Activated CD4-positive, alpha-beta T cell treated with anti-CD3 and anti-CD28 coated beads, Interleukin-2, amount 50 U/mL, for 16 hours (primary cell): ENCODE measurements around the gene CGN.

Experiments used
- DNase-seq: peaks from one replicate; pipeline ENCODE4 v3.0.0-alpha.2; 2020

CGN gene

GRCh38 chr1:151510957-151511635, at the start of gene CGN:
TSS of gene CGN (plus strand) at chr1:151511387. CDS start at chr1:151518520, 7,133 bp downstream.
- peak; percentile 86 for DNase-seq

DNA sequence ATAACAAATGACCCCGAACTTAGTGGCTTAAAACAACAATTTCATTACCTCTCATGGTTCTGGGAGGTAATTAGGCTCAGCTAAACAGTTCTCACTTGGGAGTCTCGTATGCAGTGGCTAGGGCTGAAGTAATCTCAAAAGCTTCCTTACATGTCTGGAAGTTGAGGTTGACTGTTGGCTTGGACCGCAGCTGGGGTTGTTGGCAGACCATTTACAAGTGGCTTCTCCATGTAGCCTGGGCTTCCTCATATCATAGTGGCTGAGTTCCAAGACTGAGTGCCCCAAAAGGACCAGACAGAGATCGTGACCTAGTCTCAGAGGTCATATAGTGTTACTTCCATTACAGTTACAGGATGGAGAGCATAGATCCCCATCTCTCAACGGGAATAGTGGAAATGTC, 49.5 kb upstream of the CGN start:
- no peak for DNase-seq

DNA sequence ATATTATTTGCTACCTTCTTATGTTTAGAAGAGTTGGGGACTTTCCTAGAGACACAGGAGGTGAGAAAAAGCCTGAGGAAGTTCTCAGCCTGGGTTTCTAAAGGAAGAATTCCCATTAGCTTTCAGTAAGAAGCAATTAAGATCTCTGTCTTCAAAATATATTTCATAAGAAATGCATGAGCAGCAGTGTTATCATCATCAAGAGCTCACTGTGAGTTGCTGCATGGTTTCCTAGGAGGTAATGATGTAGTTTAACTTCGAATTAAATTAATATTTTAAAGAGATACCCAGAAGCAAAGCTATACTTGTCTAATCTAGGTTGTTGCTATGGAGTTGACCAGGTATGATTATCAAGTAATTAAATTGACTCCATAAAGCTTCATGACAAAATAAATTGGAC, 46.2 kb upstream of the CGN start:
- DNase-seq: no peak

DNA sequence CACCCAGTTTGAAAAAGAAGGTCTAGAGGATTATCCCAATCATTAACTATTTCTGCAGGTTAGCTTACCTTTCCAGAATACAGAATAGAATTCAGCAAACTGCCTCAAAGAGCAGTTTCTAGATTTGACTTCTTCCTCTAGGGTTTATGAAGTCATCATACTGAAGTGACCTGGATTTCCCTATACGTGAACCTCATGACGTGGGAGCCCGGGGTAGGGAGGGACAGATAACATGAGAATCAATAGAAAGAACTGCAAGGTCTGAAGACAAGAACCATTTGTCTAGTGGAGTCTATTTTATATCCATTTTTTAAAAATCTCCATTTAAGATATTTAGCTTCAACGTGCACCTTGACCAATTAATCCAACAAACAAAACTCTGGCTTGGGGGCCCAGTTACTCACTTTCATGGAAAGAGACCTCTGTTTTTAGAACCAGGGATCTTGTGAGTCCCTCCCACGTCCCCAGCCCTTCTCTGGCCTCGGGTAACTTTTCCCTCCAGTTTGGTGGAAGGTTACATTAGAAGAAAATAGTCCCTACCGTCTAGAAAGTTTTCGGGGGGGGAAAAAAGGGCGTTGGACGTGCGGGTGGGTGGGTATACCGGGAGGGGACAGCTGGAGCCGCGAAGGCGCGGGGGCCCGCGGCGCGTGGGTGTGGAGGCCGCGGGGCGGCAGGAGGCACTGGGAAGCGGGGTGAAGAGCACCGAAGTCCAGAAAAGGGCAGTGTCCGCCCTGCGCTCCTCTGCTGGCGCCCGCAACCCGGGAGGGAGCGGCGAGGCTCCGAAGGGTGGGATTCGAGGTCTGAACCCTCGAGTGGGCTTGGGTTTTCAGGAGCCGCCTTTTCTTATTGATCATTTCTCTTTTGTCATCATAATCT, 38.1 kb upstream of the CGN start:
- DNase-seq: no peak

DNA sequence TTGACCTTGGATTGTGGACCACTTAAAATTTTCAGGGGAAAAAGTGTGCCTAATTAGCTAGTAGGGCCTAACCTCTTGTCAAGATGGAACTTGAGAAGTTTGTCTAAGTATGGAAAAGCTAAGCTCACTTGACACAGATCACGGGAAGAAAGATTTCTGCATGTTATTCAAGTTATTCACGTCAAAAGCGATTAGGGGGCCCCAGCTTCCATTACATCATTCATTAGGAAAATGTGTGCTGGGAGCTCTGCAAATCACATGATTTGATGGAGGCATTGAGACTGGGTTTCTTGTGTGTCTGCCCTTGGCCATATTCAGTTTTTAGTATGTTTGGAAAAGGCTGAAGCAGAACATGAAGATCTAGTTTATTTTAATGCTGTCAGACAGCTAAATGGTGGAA, 36.4 kb upstream of the CGN start:
- DNase-seq: no peak

- DNase-seq: peak; percentile 76
Measured at GRCh38 chr1:151475175-151475574, 36.0 kb upstream of the CGN start.

- no peak for DNase-seq
Measured at GRCh38 chr1:151476083-151476482, 35.1 kb upstream of the CGN start.

GRCh38 chr1:151477066-151477465, 34.1 kb upstream of the CGN start:
- DNase-seq: no peak

GRCh38 chr1:151478140-151478812, 32.9 kb upstream of the CGN start:
- DNase-seq: no peak

DNA sequence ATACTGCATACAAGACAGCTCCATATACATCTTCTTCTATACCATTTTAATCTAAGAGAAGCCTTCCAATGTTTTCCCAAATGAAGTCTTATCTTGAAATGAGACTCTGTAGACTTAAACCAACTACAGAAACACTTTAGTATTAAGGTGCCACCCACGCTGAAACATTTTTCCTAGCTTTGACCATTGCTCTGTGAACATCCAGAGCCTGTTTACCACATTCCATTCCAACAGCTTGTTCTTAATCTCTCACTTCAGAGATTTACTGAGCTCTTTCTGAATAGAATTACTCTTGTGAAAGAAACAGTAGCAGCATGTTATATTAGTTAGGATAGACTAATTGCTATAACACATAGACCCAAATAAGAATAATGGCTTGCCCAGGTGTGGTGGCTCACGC, 32.3 kb upstream of the CGN start:
- DNase-seq: no peak

DNA sequence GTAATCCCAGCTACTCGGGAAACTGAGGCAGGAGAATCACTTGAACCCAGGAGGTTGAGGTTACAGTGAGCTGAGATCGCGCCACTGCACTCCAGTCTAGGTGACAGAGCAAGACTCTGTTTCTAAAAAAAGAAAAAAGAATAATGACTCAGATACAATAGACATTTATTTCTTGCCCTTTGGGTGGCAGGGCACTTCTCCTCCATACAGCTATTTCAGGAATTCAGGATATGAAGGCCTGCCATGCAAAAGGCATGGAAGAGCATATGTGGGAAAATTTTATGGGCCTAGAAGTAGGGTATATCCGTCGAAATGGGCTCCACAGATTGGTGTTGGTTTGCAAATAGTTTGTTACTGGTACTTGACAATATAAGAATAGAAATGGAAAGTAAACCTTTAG, 31.7 kb upstream of the CGN start:
- DNase-seq: no peak

DNA sequence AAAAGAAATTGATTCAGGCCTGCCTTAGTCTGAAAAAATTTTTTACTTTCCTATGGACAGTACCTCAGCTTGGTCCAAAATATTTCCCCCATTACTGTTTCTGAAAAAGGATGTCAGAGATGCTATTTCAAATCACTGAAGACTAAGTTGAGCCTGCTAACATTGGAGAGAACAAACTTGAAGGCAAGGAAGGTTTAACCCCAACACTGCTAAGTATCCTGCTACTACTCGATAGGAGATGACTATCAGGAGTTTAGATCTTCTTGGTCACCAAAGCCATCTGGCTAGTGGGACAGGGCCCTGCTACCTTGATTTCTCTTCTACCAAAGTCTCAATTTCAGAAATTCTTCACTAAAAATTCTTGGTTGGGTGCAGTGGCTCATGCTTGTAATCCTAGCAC, 29.2 kb upstream of the CGN start:
- no peak for DNase-seq

GRCh38 chr1:151485685-151486255, 25.4 kb upstream of the CGN start:
- no peak for DNase-seq

GRCh38 chr1:151486557-151486956, 24.6 kb upstream of the CGN start:
- DNase-seq: no peak

DNA sequence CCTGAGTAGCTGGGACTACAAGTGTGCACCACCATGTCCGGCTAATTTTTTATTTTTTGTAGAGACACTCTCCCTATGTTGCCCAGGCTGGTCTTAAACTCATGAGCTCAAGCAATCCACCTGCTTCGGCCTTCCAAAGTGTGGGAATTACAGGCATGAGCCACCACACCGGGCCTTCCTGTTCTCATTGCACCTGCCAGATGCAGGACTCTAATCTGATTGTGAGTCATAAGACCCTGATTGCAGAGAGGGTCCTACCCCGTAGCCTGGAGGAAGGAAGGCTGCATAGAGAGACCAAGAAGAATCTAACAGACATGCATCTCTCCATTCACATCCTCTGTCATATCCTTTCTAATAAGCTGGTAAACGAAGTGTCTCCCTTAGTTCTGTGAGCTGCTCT, 19.5 kb upstream of the CGN start:
- no peak for DNase-seq

GRCh38 chr1:151492120-151492519, 19.1 kb upstream of the CGN start:
- DNase-seq: no peak

DNA sequence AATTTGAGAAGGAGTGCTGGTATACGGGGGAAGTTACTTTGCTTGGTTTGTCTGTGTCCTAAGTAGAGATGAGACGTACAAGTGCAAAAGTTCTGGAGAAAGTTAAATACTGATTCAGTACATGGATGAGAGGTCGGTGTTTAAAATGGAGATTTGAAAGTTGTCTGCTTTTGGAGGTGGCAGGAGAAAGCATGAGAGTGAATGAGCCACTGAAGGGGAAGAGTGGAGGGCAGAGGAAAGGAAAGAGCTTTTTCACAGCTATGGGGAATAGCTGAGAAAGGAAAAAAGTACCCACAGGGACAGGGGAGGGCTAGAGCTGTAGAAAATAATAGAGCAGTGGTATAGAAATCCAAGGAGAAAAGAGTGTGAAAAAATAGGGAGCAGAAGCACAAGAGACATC, 18.1 kb upstream of the CGN start:
- no peak for DNase-seq

GRCh38 chr1:151494741-151495281, 16.4 kb upstream of the CGN start:
- DNase-seq: peak; percentile 41

GRCh38 chr1:151495316-151495715, 15.9 kb upstream of the CGN start:
- no peak for DNase-seq

GRCh38 chr1:151499365-151499764, 11.8 kb upstream of the CGN start:
- no peak for DNase-seq

GRCh38 chr1:151499930-151500329, 11.3 kb upstream of the CGN start:
- no peak for DNase-seq

GRCh38 chr1:151501474-151501873, 9.7 kb upstream of the CGN start:
- DNase-seq: no peak

DNA sequence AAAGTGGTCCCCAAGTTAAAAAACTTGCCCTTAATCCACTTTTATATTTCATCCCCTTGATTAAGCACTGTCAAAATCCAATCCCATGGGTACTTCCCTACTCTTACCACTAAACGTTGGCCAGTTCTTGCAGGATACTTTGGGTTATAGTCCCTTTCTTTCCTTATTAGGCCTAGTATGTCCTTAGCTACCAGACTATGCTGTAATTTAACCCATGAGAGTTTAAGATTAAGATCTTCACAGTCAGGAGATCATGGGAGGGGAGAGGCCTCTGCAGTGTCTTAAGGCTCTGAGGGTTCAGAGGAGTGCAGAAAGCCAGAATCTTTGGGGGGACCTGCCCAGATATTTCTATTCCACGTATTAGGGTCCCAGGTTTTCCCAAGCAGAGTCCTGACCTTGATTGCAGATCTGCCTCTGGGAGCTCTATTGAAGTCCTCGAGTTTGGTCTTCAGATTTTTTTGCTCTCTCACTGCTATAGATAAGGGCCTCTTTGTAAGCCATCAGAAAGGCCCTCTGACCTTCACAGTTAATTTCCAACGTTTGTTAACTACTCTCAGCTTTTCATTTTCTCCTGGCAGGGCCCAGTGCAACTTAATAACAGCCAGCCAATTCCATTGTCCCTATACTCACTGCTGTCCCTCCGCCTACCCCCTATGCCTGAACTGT, 9.0 kb upstream of the CGN start:
- DNase-seq: no peak
